ENCODE measurements around the gene LARP1. TPM values are rescaled to one million over a fixed set of nuclear protein-coding genes. Genes with fewer than 3 reads are reported as not detected.

Gene LARP1
- total RNA-seq, 1 donor from 2014 or later = 243 TPM

DNA sequence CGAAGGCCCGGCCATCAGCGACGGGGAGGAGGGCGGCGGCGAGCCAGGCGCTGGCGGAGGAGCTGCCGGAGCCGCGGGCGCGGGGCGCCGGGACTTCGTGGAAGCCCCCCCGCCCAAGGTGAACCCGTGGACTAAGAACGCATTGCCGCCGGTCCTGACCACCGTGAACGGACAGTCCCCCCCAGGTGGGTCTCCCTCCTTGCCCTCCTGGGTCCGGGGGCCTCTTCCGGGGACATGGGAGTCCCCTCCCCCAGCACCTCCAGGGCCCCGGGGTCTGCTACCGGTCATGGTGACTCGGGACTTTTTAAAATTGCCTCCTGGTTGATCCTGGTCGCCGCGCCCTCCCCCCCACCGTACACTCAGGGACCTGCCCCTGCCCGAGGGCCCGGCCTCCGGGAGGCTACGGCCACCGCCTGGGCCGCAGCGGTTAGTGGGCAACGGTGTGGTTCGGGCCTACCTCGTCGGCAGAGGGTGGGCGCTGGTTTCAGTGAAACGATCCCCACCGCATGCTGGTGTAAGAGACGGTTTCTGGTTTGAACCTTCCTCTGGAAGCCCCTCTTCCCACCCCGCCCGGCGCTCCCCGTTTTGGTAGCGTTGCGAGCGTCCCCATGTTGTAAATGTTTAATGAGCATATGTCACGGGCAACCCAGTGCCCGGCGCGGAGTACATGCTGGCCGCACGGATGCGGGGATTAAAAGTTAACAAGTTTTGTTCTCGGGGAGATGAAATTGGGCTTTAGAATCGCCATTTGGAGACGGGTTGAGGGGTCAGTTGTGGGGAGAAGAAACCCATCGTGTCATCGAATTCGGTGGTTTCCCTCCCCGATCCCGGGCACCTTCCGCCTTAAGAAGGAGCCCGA is 1.1 kb downstream of the LARP1 start:
- Mint-ChIP-seq H3K9me3 (ENCODE audit: unreplicated experiment) (no peaks in the 10 kb centered on the region), H3K27me3 (ENCODE audit: low read depth, unreplicated experiment) (no peaks in the 10 kb centered on the region), H3K4me3 (ENCODE audit: unreplicated experiment) (peak overlapping the region; percentile 98), H3K27ac (ENCODE audit: unreplicated experiment) (peak overlapping the region; percentile 98), H3K36me3 (ENCODE audit: low read depth, unreplicated experiment) (no peaks in the 10 kb centered on the region), H3K4me1 (ENCODE audit: low read depth, unreplicated experiment) (peaks cover 35% of the 10 kb centered on the region)
- H3K79me2 ChIP-seq (ENCODE audit: insufficient read depth, low read length) = peaks cover 61% of the 10 kb centered on the region
- H3K27me3 ChIP-seq (ENCODE audit: insufficient read depth, low read length) = no peaks in the 10 kb centered on the region
- peak overlapping the region; percentile 51 for H2AFZ ChIP-seq (ENCODE audit: low read depth, low read length)
- H3K9me3 ChIP-seq (ENCODE audit: insufficient read depth, low read depth, low read length) = no peaks in the 10 kb centered on the region
- H3K4me3 ChIP-seq (ENCODE audit: insufficient read depth, low read depth, low read length) = peak overlapping the region; percentile 96
- peaks cover 28% of the 10 kb centered on the region for H3K4me1 ChIP-seq (ENCODE audit: insufficient read depth, low read length)
- H3K4me2 ChIP-seq (ENCODE audit: low read length) = peak overlapping the region; percentile 97
- H4K20me1 ChIP-seq (ENCODE audit: insufficient read depth, low read length) = peaks cover 49% of the 10 kb centered on the region
- no peak for FAIRE-seq
- no peak for TF ChIP-seq EZH2 (IDR thresholded peaks at IDR 0.05; ENCODE audit: insufficient read depth, low read length)
- TF ChIP-seq, protein P1, sequence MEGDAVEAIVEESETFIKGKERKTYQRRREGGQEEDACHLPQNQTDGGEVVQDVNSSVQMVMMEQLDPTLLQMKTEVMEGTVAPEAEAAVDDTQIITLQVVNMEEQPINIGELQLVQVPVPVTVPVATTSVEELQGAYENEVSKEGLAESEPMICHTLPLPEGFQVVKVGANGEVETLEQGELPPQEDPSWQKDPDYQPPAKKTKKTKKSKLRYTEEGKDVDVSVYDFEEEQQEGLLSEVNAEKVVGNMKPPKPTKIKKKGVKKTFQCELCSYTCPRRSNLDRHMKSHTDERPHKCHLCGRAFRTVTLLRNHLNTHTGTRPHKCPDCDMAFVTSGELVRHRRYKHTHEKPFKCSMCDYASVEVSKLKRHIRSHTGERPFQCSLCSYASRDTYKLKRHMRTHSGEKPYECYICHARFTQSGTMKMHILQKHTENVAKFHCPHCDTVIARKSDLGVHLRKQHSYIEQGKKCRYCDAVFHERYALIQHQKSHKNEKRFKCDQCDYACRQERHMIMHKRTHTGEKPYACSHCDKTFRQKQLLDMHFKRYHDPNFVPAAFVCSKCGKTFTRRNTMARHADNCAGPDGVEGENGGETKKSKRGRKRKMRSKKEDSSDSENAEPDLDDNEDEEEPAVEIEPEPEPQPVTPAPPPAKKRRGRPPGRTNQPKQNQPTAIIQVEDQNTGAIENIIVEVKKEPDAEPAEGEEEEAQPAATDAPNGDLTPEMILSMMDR (IDR thresholded peaks at IDR 0.05; ENCODE audit: insufficient read depth, low read depth, low read length) = no peak
- no peaks in the 10 kb centered on the region for H3K36me3 ChIP-seq (ENCODE audit: insufficient read depth, low read length)
- no peak for DNase-seq (ENCODE audit: low read depth)
- H3K27ac ChIP-seq (ENCODE audit: low read depth, low read length) = peak overlapping the region; percentile 71
- peak overlapping the region; percentile 96 for H3K9ac ChIP-seq (ENCODE audit: low read length)

DNA sequence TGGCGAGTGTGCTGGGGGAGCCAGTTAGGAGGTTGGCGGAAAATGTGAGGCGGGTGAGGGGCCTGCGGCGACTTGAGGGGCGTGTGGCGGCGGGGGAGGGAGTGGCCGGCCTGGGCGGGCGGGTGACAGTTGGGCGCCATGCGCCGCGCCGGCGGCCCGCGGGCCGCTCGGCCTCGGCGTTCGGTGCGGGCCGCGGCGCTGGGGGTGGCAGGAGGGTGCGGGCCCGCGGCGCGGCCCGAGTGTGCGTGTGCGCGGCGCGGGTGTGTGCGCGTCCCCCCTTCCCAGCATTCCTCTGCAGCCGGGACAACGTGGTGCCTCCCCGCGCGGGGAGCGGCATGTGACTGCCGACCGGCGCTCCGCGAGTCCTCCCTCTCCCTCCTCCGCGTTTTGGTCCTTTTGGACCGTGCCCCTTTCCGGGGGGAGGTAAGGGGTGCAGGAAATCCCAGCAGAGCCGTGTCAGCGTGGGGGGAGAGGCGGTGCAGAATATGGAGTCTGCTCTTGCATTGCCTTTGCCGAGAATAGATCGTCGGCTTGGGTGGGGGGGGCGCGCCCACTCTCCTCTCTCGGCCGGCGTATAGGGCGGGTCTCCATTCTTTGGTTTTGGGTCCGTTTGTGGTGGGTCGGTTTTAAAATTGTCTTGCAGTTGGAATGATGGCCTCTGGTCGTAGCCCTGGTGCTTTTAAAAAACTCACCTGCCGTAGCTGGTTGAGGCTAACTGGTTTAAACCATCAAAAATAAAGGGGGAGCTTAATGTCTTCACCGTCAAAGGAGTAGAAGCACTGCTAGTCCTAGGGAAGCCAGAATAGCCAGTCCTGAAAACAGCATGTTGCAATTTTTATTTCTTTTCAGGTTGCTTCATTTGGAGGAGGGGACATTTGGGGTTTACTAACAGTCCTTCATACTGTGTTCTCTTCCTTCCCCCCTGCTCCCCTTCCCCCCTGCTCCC is 2.0 kb downstream of the LARP1 start:
- H3K27ac ChIP-seq (ENCODE audit: low read depth, low read length) = peak overlapping the region; percentile 71
- H3K27me3 ChIP-seq (ENCODE audit: insufficient read depth, low read length) = no peaks in the 10 kb centered on the region
- H2AFZ ChIP-seq (ENCODE audit: low read depth, low read length) = peak overlapping the region; percentile 65
- Mint-ChIP-seq H3K36me3 (ENCODE audit: low read depth, unreplicated experiment) (no peaks in the 10 kb centered on the region), H3K27me3 (ENCODE audit: low read depth, unreplicated experiment) (no peaks in the 10 kb centered on the region), H3K27ac (ENCODE audit: unreplicated experiment) (peak overlapping the region; percentile 98), H3K9me3 (ENCODE audit: unreplicated experiment) (no peaks in the 10 kb centered on the region), H3K4me1 (ENCODE audit: low read depth, unreplicated experiment) (peaks cover 39% of the 10 kb centered on the region), H3K4me3 (ENCODE audit: unreplicated experiment) (peak overlapping the region; percentile 98)
- H3K4me1 ChIP-seq (ENCODE audit: insufficient read depth, low read length) = peaks cover 28% of the 10 kb centered on the region
- peak overlapping the region; percentile 96 for H3K9ac ChIP-seq (ENCODE audit: low read length)
- H3K36me3 ChIP-seq (ENCODE audit: insufficient read depth, low read length) = no peaks in the 10 kb centered on the region
- no peaks in the 10 kb centered on the region for H3K9me3 ChIP-seq (ENCODE audit: insufficient read depth, low read depth, low read length)
- peaks cover 70% of the 10 kb centered on the region for H3K79me2 ChIP-seq (ENCODE audit: insufficient read depth, low read length)
- TF ChIP-seq EZH2 (IDR thresholded peaks at IDR 0.05; ENCODE audit: insufficient read depth, low read length) = no peak
- TF ChIP-seq, protein P1 (IDR thresholded peaks at IDR 0.05; ENCODE audit: insufficient read depth, low read depth, low read length) = no peak
- FAIRE-seq (no peak), DNase-seq (ENCODE audit: low read depth) (no peak)
- H4K20me1 ChIP-seq (ENCODE audit: insufficient read depth, low read length) = peaks cover 58% of the 10 kb centered on the region
- H3K4me3 ChIP-seq (ENCODE audit: insufficient read depth, low read depth, low read length) = peak overlapping the region; percentile 96
- H3K4me2 ChIP-seq (ENCODE audit: low read length) = peak overlapping the region; percentile 97

All from astrocyte (in vitro differentiated cells and primary cell).